A172 (cell line): ENCODE data around the gene DCPS. TPM values are rescaled to one million over a fixed set of nuclear protein-coding genes. Genes with fewer than 3 reads are reported as not detected.
"Not testable (repeated sequence)": the region's sequence is repeated elsewhere in the genome, so short reads cannot be mapped to it uniquely, and the experiment has no call there.

Experiments
- DNase-seq: peaks from one replicate; pipeline ENCODE4 v3.0.0-alpha.2; 2015; ENCODE audit warnings: low spot score
- total RNA-seq: library from RNA; depleted of rRNA; stranded (reverse); fragments of >200 nt; shearing (Covaris generic); gene quantifications from 2 replicates; pipeline ENCODE4 v1.2.3, GENCODE V29; 2014; rRNA removed

The DCPS gene
- total RNA-seq, 1 experiment from 2014 or later: 16.2 TPM

- no peak for DNase-seq
Measured at GRCh38 chr11:126383339-126384335, 79.8 kb downstream of the DCPS start.

GRCh38 chr11:126384449-126385070 is 80.7 kb downstream of the DCPS start:
- DNase-seq: no peak

- no peak for DNase-seq
Measured at GRCh38 chr11:126385991-126386728, 82.3 kb downstream of the DCPS start.

GRCh38 chr11:126386729-126387071 is 82.8 kb downstream of the DCPS start:
- DNase-seq: not testable (repeated sequence)

- DNase-seq: no peak
Measured at GRCh38 chr11:126387857-126388256, 84.0 kb downstream of the DCPS start.

- DNase-seq: no peak
Measured at GRCh38 chr11:126390272-126390867, 86.5 kb downstream of the DCPS start.

GRCh38 chr11:126391286-126391954 is 87.6 kb downstream of the DCPS start:
- DNase-seq: no peak

- no peak for DNase-seq
Measured at GRCh38 chr11:126391970-126392632, 88.2 kb downstream of the DCPS start.

GRCh38 chr11:126392633-126393013 is 88.8 kb downstream of the DCPS start:
- DNase-seq: no peak

GRCh38 chr11:126393143-126393542 is 89.3 kb downstream of the DCPS start:
- no peak for DNase-seq

- no peak for DNase-seq
Measured at GRCh38 chr11:126394036-126394435, 90.2 kb downstream of the DCPS start.

GRCh38 chr11:126394634-126395072 is 90.8 kb downstream of the DCPS start:
- not testable (repeated sequence) for DNase-seq

Other genes starting within 250 kb of the DCPS start
- 8.9 TPM in 2 replicates for gene CDON, start 241.2 kb upstream of the DCPS start, total RNA-seq
- gene RPUSD4, start 92.4 kb upstream of the DCPS start, total RNA-seq: 12.1 and 16.8 TPM in 2 replicates
- 25.4 and 34.5 TPM in 2 replicates for gene FAM118B, start 92.3 kb upstream of the DCPS start, total RNA-seq
- gene SRPRA, start 35.2 kb upstream of the DCPS start, total RNA-seq: 67.2 and 75.1 TPM in 2 replicates
- 22.6 and 28.1 TPM in 2 replicates for gene FOXRED1, start 34.9 kb upstream of the DCPS start, total RNA-seq
- gene TIRAP, start 21.0 kb upstream of the DCPS start, total RNA-seq: 2.3 and 4.1 TPM in 2 replicates
- 16.7 and 19.4 TPM in 2 replicates for gene ST3GAL4, start 51.6 kb downstream of the DCPS start, total RNA-seq